Chondrocyte (in vitro differentiated cells): ENCODE results near the gene SASH1. TPM values are rescaled to one million over a fixed set of nuclear protein-coding genes. Genes with fewer than 3 reads are reported as not detected.
"Not testable (repeated sequence)": the region's sequence is repeated elsewhere in the genome, so short reads cannot be mapped to it uniquely, and the experiment has no call there.

ENCODE experiments used
- DNase-seq: peaks from one replicate; pipeline ENCODE4 v3.0.0; 2021; ENCODE audit warnings: mixed read lengths, low spot score
- H3K27ac Mint-ChIP-seq: one replicate; pipeline ENCODE4 v1.8.0; 2021; ENCODE audit warnings: mild to moderate bottlenecking, moderate library complexity, mixed read lengths; ENCODE audit not compliant: unreplicated experiment
- H3K27me3 Mint-ChIP-seq: 2 replicates; pipeline ENCODE4 v1.8.0; 2021; ENCODE audit warnings: low read depth, mixed read lengths
- H3K36me3 Mint-ChIP-seq: 2 replicates; pipeline ENCODE4 v1.8.0; 2021; ENCODE audit warnings: low read depth, mixed read lengths
- H3K4me1 Mint-ChIP-seq: 2 replicates; pipeline ENCODE4 v1.8.0; 2021; ENCODE audit warnings: low read depth, mild to moderate bottlenecking, mixed read lengths
- H3K4me3 Mint-ChIP-seq: one replicate; pipeline ENCODE4 v1.8.0; 2021; ENCODE audit warnings: mild to moderate bottlenecking, moderate library complexity, mixed read lengths; ENCODE audit not compliant: unreplicated experiment
- H3K9me3 Mint-ChIP-seq: 2 replicates; pipeline ENCODE4 v1.8.0; 2021; ENCODE audit warnings: low read depth, mixed read lengths
- CTCF ChIP-seq: fragments of 200-600 bp; sonication (generic); IDR thresholded peaks from 2 replicates; pipeline ENCODE4 v1.5.0; 2021; ENCODE audit warnings: antibody characterized with exemption, mild to moderate bottlenecking, moderate library complexity
- total RNA-seq: library from RNA; stranded (reverse); gene quantifications from 3 replicates; pipeline ENCODE4 v1.2.1, GENCODE V29; 2021

The SASH1 gene
- total RNA-seq, 1 donor from 2014 or later: 82.9 TPM

- peaks cover 6% of the 10 kb centered on the region for H3K36me3 Mint-ChIP-seq
- H3K4me1 Mint-ChIP-seq: peaks cover 30% of the 10 kb centered on the region
- H3K9me3 Mint-ChIP-seq: no peaks in the 10 kb centered on the region
- no peak for TF ChIP-seq CTCF
- H3K27ac Mint-ChIP-seq: no peak overlapping the region
- H3K27me3 Mint-ChIP-seq: no peaks in the 10 kb centered on the region
- no peak overlapping the region for H3K4me3 Mint-ChIP-seq
- no peak for DNase-seq
Measured at GRCh38 chr6:148351309-148351708, 8.7 kb downstream of the SASH1 start.

GRCh38 chr6:148352421-148352820 is 9.8 kb downstream of the SASH1 start:
- not testable (repeated sequence) for DNase-seq, H3K4me3 Mint-ChIP-seq, H3K27me3 Mint-ChIP-seq, H3K27ac Mint-ChIP-seq, H3K9me3 Mint-ChIP-seq, H3K36me3 Mint-ChIP-seq
- H3K4me1 Mint-ChIP-seq: peaks cover 21% of the 10 kb centered on the region

GRCh38 chr6:148358196-148358785 is 15.7 kb downstream of the SASH1 start:
- no peaks in the 10 kb centered on the region for H3K27me3 Mint-ChIP-seq
- peaks cover 5% of the 10 kb centered on the region for H3K36me3 Mint-ChIP-seq
- no peak for TF ChIP-seq CTCF
- peaks cover 12% of the 10 kb centered on the region for H3K4me1 Mint-ChIP-seq
- no peaks in the 10 kb centered on the region for H3K9me3 Mint-ChIP-seq
- H3K4me3 Mint-ChIP-seq: no peak overlapping the region
- no peak for DNase-seq
- H3K27ac Mint-ChIP-seq: no peak overlapping the region

GRCh38 chr6:148359228-148359627 is 16.6 kb downstream of the SASH1 start:
- H3K4me1 Mint-ChIP-seq: peaks cover 20% of the 10 kb centered on the region
- no peak overlapping the region for H3K4me3 Mint-ChIP-seq
- no peaks in the 10 kb centered on the region for H3K27me3 Mint-ChIP-seq
- no peak for TF ChIP-seq CTCF
- no peaks in the 10 kb centered on the region for H3K9me3 Mint-ChIP-seq
- peaks cover 3% of the 10 kb centered on the region for H3K36me3 Mint-ChIP-seq
- no peak overlapping the region for H3K27ac Mint-ChIP-seq
- no peak for DNase-seq

- peaks cover 3% of the 10 kb centered on the region for H3K36me3 Mint-ChIP-seq
- H3K4me1 Mint-ChIP-seq: peaks cover 36% of the 10 kb centered on the region
- no peaks in the 10 kb centered on the region for H3K9me3 Mint-ChIP-seq
- no peak overlapping the region for H3K4me3 Mint-ChIP-seq
- H3K27ac Mint-ChIP-seq: peak overlapping the region; percentile 34
- no peak for DNase-seq
- H3K27me3 Mint-ChIP-seq: no peaks in the 10 kb centered on the region
- TF ChIP-seq CTCF: no peak
Measured at GRCh38 chr6:148364056-148364824, 21.6 kb downstream of the SASH1 start.
